HCT116 (cell line): ENCODE measurements around the gene FOXF1. TPM values are rescaled to one million over a fixed set of nuclear protein-coding genes. Genes with fewer than 3 reads are reported as not detected.

ENCODE experiments used
- ATAC-seq: fragments of 200-7000 bp; cut with Tn5 transposase; 2 replicates; pipeline ENCODE4 v1.9.1; 2020; ENCODE audit warnings: mild to moderate bottlenecking, moderate library complexity
- BruUV-seq: library from RNA; stranded (reverse); fragments of 400-500 nt; replicated peaks from 2 replicates; lab custom pipeline; 2021; lab: Mats Ljungman, UMichigan
- CTCF ChIA-PET: fragments of 300-600 bp; sonication (Branson Sonifier 250); formaldehyde crosslinking; loops from one replicate; lab custom pipeline; 2021; ENCODE audit warnings: antibody characterized with exemption; lab: Charles Lee
- POLR2A ChIA-PET: fragments of 300-600, 350-600 bp; sonication (Branson Sonifier 250); formaldehyde crosslinking; loops from one replicate; lab custom pipeline; 2021; ENCODE audit warnings: antibody characterized with exemption; lab: Charles Lee
- RAD21 ChIA-PET, 2 experiments: fragments of 300-600 bp; sonication (Branson Sonifier 250); formaldehyde crosslinking; loops; one replicate each; lab custom pipeline; 2023; ENCODE audit warnings: low total read pairs in 2 of 2; ENCODE audit not compliant: uncharacterized antibody in 2 of 2, unreplicated experiment in 2 of 2, low non-redundant PET in 1 of 2; lab: Charles Lee
- DNase-seq: peaks from one replicate; pipeline ENCODE4 v3.0.0-alpha.2; 2010; ENCODE audit warnings: low read depth, low spot score
- H2AFZ ChIP-seq: fragments of 200-600 bp; shearing (Covaris generic), sonication (generic); 2 replicates; pipeline ENCODE4 v1.6.1; 2017; ENCODE audit warnings: low read depth, mixed run types, mixed read lengths, antibody characterized with exemption, low read length; ENCODE audit not compliant: poor library complexity, severe bottlenecking
- H3K27ac ChIP-seq: 2 replicates; pipeline ENCODE4 v1.5.1; 2012; ENCODE audit warnings: low read depth, low read length
- H3K27me3 ChIP-seq: fragments of 200-600 bp; sonication (generic); 2 replicates; pipeline ENCODE4 v1.6.1; 2016; ENCODE audit warnings: mixed run types, low read length, mixed read lengths; ENCODE audit not compliant: insufficient read depth
- H3K36me3 ChIP-seq, 2 experiments: fragments of 200-500 bp in 1 of 2; fragments of 200-600 bp in 1 of 2; sonication (Bioruptor generic) in 1 of 2; sonication (generic) in 1 of 2; 2 replicates each; pipeline versions ENCODE4 v1.5.1 to v1.6.1; 2014 to 2016; ENCODE audit warnings: low read length in 2 of 2, inconsistent platforms in 1 of 2, mixed read lengths in 1 of 2, mixed run types in 1 of 2; ENCODE audit not compliant: insufficient read depth in 2 of 2, control insufficient read depth in 1 of 2
- H3K4me1 ChIP-seq, 2 experiments: fragments of 200-600 bp in 1 of 2; sonication (generic) in 1 of 2; 2 replicates each; pipeline versions ENCODE4 v1.5.1 to v1.6.1; 2012 to 2017; ENCODE audit warnings: low read length in 2 of 2, inconsistent platforms in 1 of 2, mild to moderate bottlenecking in 1 of 2, mixed read lengths in 1 of 2, mixed run types in 1 of 2, moderate library complexity in 1 of 2; ENCODE audit not compliant: insufficient read depth in 2 of 2, control insufficient read depth in 1 of 2
- H3K4me2 ChIP-seq: fragments of 200-600 bp; sonication (generic); 2 replicates; pipeline ENCODE4 v1.6.1; 2017; ENCODE audit warnings: mixed run types, low read length, mixed read lengths
- H3K4me3 ChIP-seq, 2 experiments: fragments of 200-600 bp in 1 of 2; sonication (generic) in 1 of 2; replicated peaks in 1 of 2; 2 replicates each; pipeline ENCODE4 v1.5.1; 2011 to 2016; ENCODE audit warnings: low read length in 2 of 2, control low read depth in 1 of 2, low read depth in 1 of 2, mild to moderate bottlenecking in 1 of 2, mixed read lengths in 1 of 2, mixed run types in 1 of 2
- H3K79me2 ChIP-seq: fragments of 200-600 bp; sonication (generic); 2 replicates; pipeline ENCODE4 v1.6.1; 2017; ENCODE audit warnings: mild to moderate bottlenecking, mixed run types, low read length, moderate library complexity, mixed read lengths; ENCODE audit not compliant: insufficient read depth
- H3K9ac ChIP-seq: fragments of 200-600 bp; sonication (generic); 2 replicates; pipeline ENCODE4 v1.6.1; 2016; ENCODE audit warnings: low read length, mixed read lengths
- H3K9me2 ChIP-seq: fragments of 200-600 bp; sonication (generic), shearing (Covaris generic); 2 replicates; pipeline ENCODE4 v1.6.1; 2017; ENCODE audit warnings: mixed run types, mild to moderate bottlenecking, moderate library complexity; ENCODE audit not compliant: insufficient read depth
- H3K9me3 ChIP-seq, 2 experiments: fragments of 200-500 bp in 1 of 2; fragments of 200-600 bp in 1 of 2; sonication (Bioruptor generic) in 1 of 2; sonication (generic) in 1 of 2; 2 replicates each; pipeline ENCODE4 v1.6.1; 2014 to 2017; ENCODE audit warnings: low read length in 2 of 2, mixed read lengths in 2 of 2, inconsistent platforms in 1 of 2, low read depth in 1 of 2, mild to moderate bottlenecking in 1 of 2, mixed run types in 1 of 2, moderate library complexity in 1 of 2; ENCODE audit not compliant: control insufficient read depth in 1 of 2, insufficient read depth in 1 of 2
- H4K20me1 ChIP-seq: fragments of 200-600 bp; sonication (generic), shearing (Covaris generic); 2 replicates; pipeline ENCODE4 v1.6.1; 2017; ENCODE audit warnings: mixed run types, mild to moderate bottlenecking, moderate library complexity; ENCODE audit not compliant: insufficient read depth
- CBX3 ChIP-seq: IDR thresholded peaks from 2 replicates; pipeline ENCODE4 v1.6.1; 2012; ENCODE audit warnings: low read depth
- EGR1 ChIP-seq: IDR thresholded peaks from 2 replicates; pipeline ENCODE4 v1.6.1; 2012; ENCODE audit warnings: low read depth
- ELF1 ChIP-seq: IDR thresholded peaks from 2 replicates; pipeline ENCODE4 v1.6.1; 2012; ENCODE audit warnings: low read depth, borderline replicate concordance
- FOSL1 ChIP-seq: IDR thresholded peaks from 2 replicates; pipeline ENCODE4 v1.6.1; 2012; ENCODE audit warnings: low read depth
- JUND ChIP-seq: IDR thresholded peaks from 2 replicates; pipeline ENCODE4 v1.6.1; 2012
- POLR2A ChIP-seq: IDR thresholded peaks from 2 replicates; pipeline ENCODE4 v1.7.0; 2011; ENCODE audit warnings: borderline replicate concordance; ENCODE audit not compliant: insufficient read depth, insufficient read length; ENCODE audit errors: extremely low read depth
- RAD21 ChIP-seq: IDR thresholded peaks from 2 replicates; pipeline ENCODE4 v1.6.1; 2012; ENCODE audit warnings: low read depth, mild to moderate bottlenecking
- SP1 ChIP-seq: IDR thresholded peaks from 2 replicates; pipeline ENCODE4 v1.6.1; 2012; ENCODE audit warnings: low read depth
- YY1 ChIP-seq: IDR thresholded peaks from 2 replicates; pipeline ENCODE4 v1.6.1; 2011; ENCODE audit warnings: low read length, low read depth, moderate library complexity, mild to moderate bottlenecking; ENCODE audit not compliant: insufficient replicate concordance; ENCODE audit errors: extremely low read depth
- ZFX ChIP-seq: fragments of 450-650 bp; IDR thresholded peaks from 2 replicates; pipeline ENCODE4 v1.6.1; 2017
- intact Hi-C: fragments of 100-400 bp; cut with micrococcal nuclease; formaldehyde crosslinking; loops from 2 replicates; pipeline ENCODE4 v1.10.0; 2022
- total RNA-seq: library from RNA; stranded (reverse); gene quantifications from one replicate; pipeline ENCODE4 v1.2.1, GENCODE V29; 2021; ENCODE audit not compliant: unreplicated experiment
- TF ChIP-seq, protein P1 (sequence below): IDR thresholded peaks from 2 replicates; pipeline ENCODE4 v1.6.1; 2012
- TF ChIP-seq, protein P2 (sequence below): IDR thresholded peaks from 2 replicates; pipeline ENCODE4 v1.6.1; 2011; ENCODE audit warnings: mild to moderate bottlenecking, low read length, moderate library complexity; ENCODE audit not compliant: insufficient replicate concordance; ENCODE audit errors: extremely low read depth

Gene FOXF1
- total RNA-seq, 1 experiment from 2014 or later, result 2.4 TPM

- intact Hi-C loops, result no loop called here
- Histone ChIP-seq H3K9me2 (no peaks in the 10 kb centered on the region), H3K27me3 (no peaks in the 10 kb centered on the region), H3K36me3 (peaks cover 24 to 50% of the 10 kb centered on the region in 2 experiments; a peak in 3 of 4 replicates), H3K9ac (no peak overlapping the region), H3K27ac (no peak overlapping the region), H3K4me3 (no peak overlapping the region), H3K4me1 (peaks cover 0 to 7% of the 10 kb centered on the region in 2 experiments; a peak in 2 of 4 replicates), H2AFZ (no peak overlapping the region), H3K4me2 (no peak overlapping the region), H4K20me1 (no peaks in the 10 kb centered on the region; the same call in 1 of the 2 replicates), H3K79me2 (peaks cover 17% of the 10 kb centered on the region), H3K9me3 (no peaks in the 10 kb centered on the region)
- TF ChIP-seq FOSL1, result no peak
- TF ChIP-seq YY1, result no peak
- TF ChIP-seq, protein P1, sequence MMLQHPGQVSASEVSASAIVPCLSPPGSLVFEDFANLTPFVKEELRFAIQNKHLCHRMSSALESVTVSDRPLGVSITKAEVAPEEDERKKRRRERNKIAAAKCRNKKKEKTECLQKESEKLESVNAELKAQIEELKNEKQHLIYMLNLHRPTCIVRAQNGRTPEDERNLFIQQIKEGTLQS, result no peak
- TF ChIP-seq CBX3, result no peak
- TF ChIP-seq SP1, result no peak
- no peak for TF ChIP-seq JUND
- TF ChIP-seq, protein P2, sequence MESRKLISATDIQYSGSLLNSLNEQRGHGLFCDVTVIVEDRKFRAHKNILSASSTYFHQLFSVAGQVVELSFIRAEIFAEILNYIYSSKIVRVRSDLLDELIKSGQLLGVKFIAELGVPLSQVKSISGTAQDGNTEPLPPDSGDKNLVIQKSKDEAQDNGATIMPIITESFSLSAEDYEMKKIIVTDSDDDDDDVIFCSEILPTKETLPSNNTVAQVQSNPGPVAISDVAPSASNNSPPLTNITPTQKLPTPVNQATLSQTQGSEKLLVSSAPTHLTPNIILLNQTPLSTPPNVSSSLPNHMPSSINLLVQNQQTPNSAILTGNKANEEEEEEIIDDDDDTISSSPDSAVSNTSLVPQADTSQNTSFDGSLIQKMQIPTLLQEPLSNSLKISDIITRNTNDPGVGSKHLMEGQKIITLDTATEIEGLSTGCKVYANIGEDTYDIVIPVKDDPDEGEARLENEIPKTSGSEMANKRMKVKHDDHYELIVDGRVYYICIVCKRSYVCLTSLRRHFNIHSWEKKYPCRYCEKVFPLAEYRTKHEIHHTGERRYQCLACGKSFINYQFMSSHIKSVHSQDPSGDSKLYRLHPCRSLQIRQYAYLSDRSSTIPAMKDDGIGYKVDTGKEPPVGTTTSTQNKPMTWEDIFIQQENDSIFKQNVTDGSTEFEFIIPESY, result no peak
- no peak for TF ChIP-seq EGR1
- TF ChIP-seq RAD21, result no peak
- no peak for TF ChIP-seq ZFX
- no peak for TF ChIP-seq ELF1
- TF ChIP-seq POLR2A, result no peak
- DNase-seq (no peak), ATAC-seq (no peak)
- BruUV-seq, result no TSS peak
- RAD21 ChIA-PET, result no interaction called here
- POLR2A ChIA-PET, result no interaction called here
- CTCF ChIA-PET, result no interaction called here
These were observed 39.5 kb downstream of the FOXF1 start for GRCh38 chr16:86549893-86550190.
